Epithelial cell of esophagus (primary cell): ENCODE measurements around the gene PDE11A.

ENCODE experiments used
- DNase-seq: peaks from one replicate; pipeline ENCODE4 v3.0.0; 2010; ENCODE audit warnings: low read depth
- H3K4me3 ChIP-seq: 2 replicates; pipeline ENCODE4 v1.5.1; 2011; ENCODE audit warnings: mild to moderate bottlenecking, low read length, control low read depth
- TF ChIP-seq, protein P1 (sequence below): IDR thresholded peaks from 2 replicates; pipeline ENCODE4 v1.5.1; 2011; ENCODE audit warnings: low read depth, mild to moderate bottlenecking, low read length, control low read depth, inconsistent platforms; ENCODE audit not compliant: insufficient read depth; ENCODE audit errors: missing control alignments

PDE11A gene

DNA sequence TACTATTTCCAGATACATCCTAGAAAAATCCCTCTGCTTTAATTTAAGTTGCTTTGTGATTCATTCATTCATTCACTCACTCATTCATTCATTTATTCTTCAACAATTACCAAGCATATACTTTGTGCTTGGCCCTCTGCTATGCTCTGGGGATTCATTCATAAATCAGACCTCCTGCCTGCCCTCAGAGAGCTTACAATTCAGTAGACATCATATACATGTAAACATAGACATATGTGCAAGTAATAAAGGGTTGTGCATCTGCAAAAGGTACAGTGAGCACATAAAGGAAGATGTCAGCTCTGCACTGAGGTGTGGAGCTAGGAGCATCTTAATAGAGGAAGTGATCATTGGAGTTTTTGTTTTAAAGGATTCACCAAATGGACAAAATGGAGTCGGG, 490.6 kb downstream of the PDE11A start:
- TF ChIP-seq, protein P1, sequence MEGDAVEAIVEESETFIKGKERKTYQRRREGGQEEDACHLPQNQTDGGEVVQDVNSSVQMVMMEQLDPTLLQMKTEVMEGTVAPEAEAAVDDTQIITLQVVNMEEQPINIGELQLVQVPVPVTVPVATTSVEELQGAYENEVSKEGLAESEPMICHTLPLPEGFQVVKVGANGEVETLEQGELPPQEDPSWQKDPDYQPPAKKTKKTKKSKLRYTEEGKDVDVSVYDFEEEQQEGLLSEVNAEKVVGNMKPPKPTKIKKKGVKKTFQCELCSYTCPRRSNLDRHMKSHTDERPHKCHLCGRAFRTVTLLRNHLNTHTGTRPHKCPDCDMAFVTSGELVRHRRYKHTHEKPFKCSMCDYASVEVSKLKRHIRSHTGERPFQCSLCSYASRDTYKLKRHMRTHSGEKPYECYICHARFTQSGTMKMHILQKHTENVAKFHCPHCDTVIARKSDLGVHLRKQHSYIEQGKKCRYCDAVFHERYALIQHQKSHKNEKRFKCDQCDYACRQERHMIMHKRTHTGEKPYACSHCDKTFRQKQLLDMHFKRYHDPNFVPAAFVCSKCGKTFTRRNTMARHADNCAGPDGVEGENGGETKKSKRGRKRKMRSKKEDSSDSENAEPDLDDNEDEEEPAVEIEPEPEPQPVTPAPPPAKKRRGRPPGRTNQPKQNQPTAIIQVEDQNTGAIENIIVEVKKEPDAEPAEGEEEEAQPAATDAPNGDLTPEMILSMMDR = no peak
- H3K4me3 ChIP-seq = no peak overlapping the region
- no peak for DNase-seq

DNA sequence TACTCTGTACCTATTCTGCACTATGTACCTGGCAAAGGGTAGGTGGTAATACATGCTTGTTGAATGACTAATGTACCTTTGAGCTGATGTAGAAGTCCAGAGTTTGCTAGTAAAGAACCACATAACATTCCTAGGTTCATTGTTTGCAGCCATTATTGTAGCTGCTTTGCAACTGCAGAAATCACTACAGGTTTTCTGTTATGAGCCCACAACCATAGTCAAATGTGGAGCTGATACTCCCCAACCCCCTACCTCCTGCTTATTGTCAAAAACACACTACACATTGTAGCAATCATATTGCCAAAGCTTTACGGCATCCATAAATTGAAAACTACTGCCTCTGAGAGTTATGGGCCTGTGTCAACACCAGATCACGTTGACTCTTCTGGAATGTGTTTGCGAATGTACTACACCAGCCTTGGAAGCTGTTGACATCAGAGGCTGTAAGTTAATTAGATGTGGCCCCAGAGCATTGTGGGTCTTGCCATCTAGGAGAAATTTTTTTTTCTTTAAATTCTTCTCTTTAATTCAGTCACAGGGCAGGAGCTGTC, 493.0 kb downstream of the PDE11A start:
- no peak overlapping the region for H3K4me3 ChIP-seq
- TF ChIP-seq, protein P1 = no peak
- DNase-seq = no peak

DNA sequence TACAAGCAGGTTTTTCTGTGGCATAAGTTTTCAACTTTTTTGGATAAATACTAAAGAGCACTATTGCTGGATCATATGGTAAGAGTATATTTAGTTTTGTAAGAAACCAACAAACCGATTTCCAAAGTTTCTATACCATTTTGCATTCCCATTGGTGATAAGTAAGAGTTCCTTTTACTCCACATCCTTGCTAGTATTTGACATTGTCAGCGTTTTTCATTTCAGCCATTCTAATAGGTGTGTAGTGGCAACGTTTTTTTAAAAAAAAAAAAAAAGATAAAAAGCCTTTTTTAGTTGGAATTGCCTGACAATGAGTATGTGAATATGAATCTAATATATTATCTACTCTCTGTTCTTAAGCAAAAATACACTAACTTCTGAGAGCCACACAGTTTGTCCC, 494.1 kb downstream of the PDE11A start:
- DNase-seq = no peak
- H3K4me3 ChIP-seq = no peak overlapping the region
- TF ChIP-seq, protein P1 = no peak

DNA sequence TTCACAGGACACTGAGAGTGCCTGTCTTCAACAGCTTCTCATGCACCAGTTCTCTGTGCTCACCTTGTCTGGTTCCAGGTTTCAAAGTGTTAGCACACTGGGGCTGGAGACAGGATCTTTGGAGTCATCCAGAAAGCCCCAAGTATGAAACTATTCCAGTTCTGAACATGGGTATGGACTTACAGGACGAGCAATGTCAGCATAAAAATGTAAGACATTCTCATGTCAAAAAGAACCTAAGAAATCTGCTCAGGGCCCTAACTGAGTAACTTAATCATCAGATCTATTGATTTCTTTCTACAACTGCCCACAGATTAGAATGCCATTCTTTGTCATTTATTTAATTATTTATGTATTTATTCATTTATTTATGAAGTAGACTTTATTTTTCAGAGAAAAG, 495.5 kb downstream of the PDE11A start:
- no peak overlapping the region for H3K4me3 ChIP-seq
- TF ChIP-seq, protein P1 = no peak
- no peak for DNase-seq

DNA sequence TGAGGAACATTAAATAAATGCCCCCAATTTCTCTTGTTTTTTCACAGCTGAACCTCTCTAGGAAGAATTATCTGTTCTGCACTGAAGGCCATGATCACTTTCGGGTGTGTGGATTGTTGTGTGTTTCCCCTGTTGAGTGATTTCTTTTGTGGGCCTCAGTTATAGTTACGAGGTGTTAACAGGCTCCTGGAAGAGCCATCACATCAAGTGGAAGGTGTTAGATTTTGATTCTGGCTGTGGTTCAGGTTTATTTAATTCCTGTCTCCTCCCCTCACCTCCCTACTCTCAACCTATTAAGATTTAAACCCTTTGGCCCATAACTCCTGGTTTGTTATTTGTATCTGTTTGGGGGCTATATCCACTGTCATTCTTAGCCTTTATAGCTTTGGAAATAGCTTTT, 497.2 kb downstream of the PDE11A start:
- H3K4me3 ChIP-seq = no peak overlapping the region
- no peak for DNase-seq
- TF ChIP-seq, protein P1 = no peak

DNA sequence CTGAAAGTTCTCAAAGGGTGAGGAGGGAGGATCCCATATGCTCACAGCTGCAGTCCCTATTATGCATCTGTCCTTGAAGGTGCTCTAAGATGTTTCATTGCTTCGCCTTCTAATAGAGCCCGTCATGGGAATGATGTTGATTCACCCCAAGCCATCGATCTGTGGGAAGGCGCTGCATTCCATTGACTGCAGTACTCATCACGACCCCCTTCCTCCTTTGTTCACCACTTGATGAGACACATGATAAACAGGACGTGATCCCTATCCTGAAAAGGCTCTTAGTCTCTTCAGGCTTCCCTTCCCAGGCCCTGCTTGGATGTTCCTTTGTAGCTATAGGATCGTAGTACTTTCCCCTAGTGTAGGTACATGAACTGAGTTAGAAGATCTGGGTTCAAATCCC, 498.2 kb downstream of the PDE11A start:
- H3K4me3 ChIP-seq = no peak overlapping the region
- TF ChIP-seq, protein P1 = no peak
- no peak for DNase-seq
